Activated naive CD8-positive, alpha-beta T cell (primary cell): Measurements from ENCODE around the gene NTN1.

Source experiments
- H3K27ac Mint-ChIP-seq: one replicate; pipeline ENCODE4 v1.8.0; 2021; ENCODE audit warnings: mixed read lengths
- H3K27me3 Mint-ChIP-seq: one replicate; pipeline ENCODE4 v1.8.0; 2021; ENCODE audit warnings: mixed read lengths
- H3K36me3 Mint-ChIP-seq: one replicate; pipeline ENCODE4 v1.8.0; 2021; ENCODE audit warnings: mixed read lengths
- H3K4me1 Mint-ChIP-seq: one replicate; pipeline ENCODE4 v1.8.0; 2021; ENCODE audit warnings: low read depth, mixed read lengths
- H3K4me3 Mint-ChIP-seq: one replicate; pipeline ENCODE4 v1.8.0; 2021; ENCODE audit warnings: mild to moderate bottlenecking, mixed read lengths
- H3K9me3 Mint-ChIP-seq: one replicate; pipeline ENCODE4 v1.8.0; 2021; ENCODE audit warnings: low read depth, mixed read lengths

NTN1 gene

GRCh38 chr17:9021992-9022572 is 772 bp downstream of the NTN1 start:
- H3K27me3 Mint-ChIP-seq, result peaks cover 30% of the 10 kb centered on the region
- peaks cover 2% of the 10 kb centered on the region for H3K36me3 Mint-ChIP-seq
- peaks cover 12% of the 10 kb centered on the region for H3K4me1 Mint-ChIP-seq
- H3K27ac Mint-ChIP-seq, result no peak overlapping the region
- peak overlapping the region; percentile 96 for H3K4me3 Mint-ChIP-seq
- H3K9me3 Mint-ChIP-seq, result no peaks in the 10 kb centered on the region

DNA sequence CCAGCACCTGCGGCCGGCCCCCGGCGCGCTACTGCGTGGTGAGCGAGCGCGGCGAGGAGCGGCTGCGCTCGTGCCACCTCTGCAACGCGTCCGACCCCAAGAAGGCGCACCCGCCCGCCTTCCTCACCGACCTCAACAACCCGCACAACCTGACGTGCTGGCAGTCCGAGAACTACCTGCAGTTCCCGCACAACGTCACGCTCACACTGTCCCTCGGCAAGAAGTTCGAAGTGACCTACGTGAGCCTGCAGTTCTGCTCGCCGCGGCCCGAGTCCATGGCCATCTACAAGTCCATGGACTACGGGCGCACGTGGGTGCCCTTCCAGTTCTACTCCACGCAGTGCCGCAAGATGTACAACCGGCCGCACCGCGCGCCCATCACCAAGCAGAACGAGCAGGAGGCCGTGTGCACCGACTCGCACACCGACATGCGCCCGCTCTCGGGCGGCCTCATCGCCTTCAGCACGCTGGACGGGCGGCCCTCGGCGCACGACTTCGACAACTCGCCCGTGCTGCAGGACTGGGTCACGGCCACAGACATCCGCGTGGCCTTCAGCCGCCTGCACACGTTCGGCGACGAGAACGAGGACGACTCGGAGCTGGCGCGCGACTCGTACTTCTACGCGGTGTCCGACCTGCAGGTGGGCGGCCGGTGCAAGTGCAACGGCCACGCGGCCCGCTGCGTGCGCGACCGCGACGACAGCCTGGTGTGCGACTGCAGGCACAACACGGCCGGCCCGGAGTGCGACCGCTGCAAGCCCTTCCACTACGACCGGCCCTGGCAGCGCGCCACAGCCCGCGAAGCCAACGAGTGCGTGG is 1.5 kb downstream of the NTN1 start:
- Mint-ChIP-seq H3K4me1 (peaks cover 12% of the 10 kb centered on the region), H3K27me3 (peaks cover 33% of the 10 kb centered on the region), H3K36me3 (peaks cover 2% of the 10 kb centered on the region), H3K4me3 (peak overlapping the region; percentile 96), H3K9me3 (no peaks in the 10 kb centered on the region), H3K27ac (peak overlapping the region; percentile 78)

- Mint-ChIP-seq H3K4me1 (peaks cover 12% of the 10 kb centered on the region), H3K27ac (no peak overlapping the region), H3K4me3 (peak overlapping the region; percentile 51), H3K9me3 (no peaks in the 10 kb centered on the region), H3K27me3 (peaks cover 34% of the 10 kb centered on the region), H3K36me3 (peaks cover 2% of the 10 kb centered on the region)
Observed at GRCh38 chr17:9023392-9024218, 2.3 kb downstream of the NTN1 start.

- no peak overlapping the region for H3K27ac Mint-ChIP-seq
- H3K4me1 Mint-ChIP-seq, result peaks cover 12% of the 10 kb centered on the region
- peaks cover 2% of the 10 kb centered on the region for H3K36me3 Mint-ChIP-seq
- peaks cover 37% of the 10 kb centered on the region for H3K27me3 Mint-ChIP-seq
- H3K9me3 Mint-ChIP-seq, result no peaks in the 10 kb centered on the region
- H3K4me3 Mint-ChIP-seq, result peak overlapping the region; percentile 51
Observed at GRCh38 chr17:9024497-9024896, 3.2 kb downstream of the NTN1 start.

DNA sequence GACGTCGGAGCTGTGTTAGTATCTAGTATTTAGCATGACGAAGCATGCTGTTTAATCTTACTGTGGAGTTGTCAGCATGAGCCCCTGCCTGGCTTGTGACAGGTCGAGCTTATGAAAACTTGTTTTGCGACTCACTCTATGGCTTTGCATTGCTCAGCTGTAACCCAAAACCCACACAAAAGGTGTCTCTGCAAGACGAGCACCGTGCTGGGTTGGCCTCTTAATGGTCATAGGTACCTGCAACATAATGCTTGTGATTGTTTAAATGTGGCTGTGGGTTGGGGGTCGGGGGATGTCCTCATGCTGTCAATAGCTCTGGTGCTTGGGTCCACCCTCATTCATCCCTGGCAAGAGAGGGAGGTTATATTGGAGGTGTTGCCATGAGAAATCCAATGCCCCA is 5.4 kb downstream of the NTN1 start:
- H3K4me3 Mint-ChIP-seq, result no peak overlapping the region
- peaks cover 34% of the 10 kb centered on the region for H3K27me3 Mint-ChIP-seq
- H3K36me3 Mint-ChIP-seq, result peaks cover 2% of the 10 kb centered on the region
- H3K4me1 Mint-ChIP-seq, result peaks cover 12% of the 10 kb centered on the region
- H3K27ac Mint-ChIP-seq, result no peak overlapping the region
- H3K9me3 Mint-ChIP-seq, result no peaks in the 10 kb centered on the region

- H3K27ac Mint-ChIP-seq, result no peak overlapping the region
- H3K27me3 Mint-ChIP-seq, result peaks cover 33% of the 10 kb centered on the region
- H3K4me1 Mint-ChIP-seq, result peaks cover 8% of the 10 kb centered on the region
- H3K9me3 Mint-ChIP-seq, result no peaks in the 10 kb centered on the region
- no peaks in the 10 kb centered on the region for H3K36me3 Mint-ChIP-seq
- H3K4me3 Mint-ChIP-seq, result no peak overlapping the region
Observed at GRCh38 chr17:9028202-9028987, 7.1 kb downstream of the NTN1 start.

DNA sequence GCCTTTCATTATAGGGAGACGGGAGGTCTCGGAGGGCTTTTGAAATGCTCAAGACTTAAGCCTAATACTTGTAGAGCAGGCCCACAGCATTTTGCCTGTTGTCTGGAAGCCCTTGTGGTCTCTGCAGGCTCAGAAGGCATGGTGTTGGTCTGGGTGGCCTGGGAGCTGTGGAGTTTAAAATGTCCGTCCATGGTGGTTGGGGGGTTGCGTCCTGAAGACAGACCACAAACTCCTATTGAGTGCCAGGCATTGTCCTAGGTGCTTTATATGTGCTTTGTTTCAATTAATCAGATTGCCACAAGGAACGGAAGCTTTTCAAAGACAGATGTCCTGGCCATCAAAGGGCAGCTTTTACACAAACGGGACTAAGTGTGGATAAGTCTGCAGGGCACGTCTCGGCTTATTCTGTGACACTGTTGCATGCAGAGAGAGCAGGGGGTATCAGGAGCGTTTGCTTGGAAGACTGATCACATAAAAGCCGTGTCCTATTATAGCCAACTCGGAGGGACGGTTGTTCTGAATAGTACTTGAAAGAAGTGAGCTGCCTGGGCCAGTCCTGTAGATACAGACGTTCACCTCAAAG is 7.8 kb downstream of the NTN1 start:
- Mint-ChIP-seq H3K27me3 (peaks cover 30% of the 10 kb centered on the region), H3K27ac (no peak overlapping the region), H3K4me3 (no peak overlapping the region), H3K36me3 (no peaks in the 10 kb centered on the region), H3K9me3 (no peaks in the 10 kb centered on the region), H3K4me1 (peaks cover 3% of the 10 kb centered on the region)

DNA sequence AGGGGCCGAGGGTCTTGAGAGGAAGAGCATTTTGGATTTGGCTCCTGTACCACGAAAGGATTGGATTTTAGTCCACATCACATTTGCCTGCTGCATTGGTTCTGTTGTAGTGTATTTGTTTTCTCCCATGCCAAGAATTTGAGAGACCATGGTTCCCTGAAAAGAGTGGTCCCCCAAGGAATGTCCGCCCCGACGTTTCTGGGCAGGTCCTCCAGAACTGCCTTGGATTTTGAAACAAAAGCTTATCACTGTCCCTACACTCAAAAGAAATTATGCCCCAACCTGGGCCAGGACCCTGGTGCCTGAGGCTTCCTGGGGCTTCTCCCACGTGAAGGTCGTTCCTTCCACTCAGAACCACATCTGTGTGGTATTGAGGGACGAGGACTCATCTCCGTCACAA is 10.8 kb downstream of the NTN1 start:
- Mint-ChIP-seq H3K4me3 (no peak overlapping the region), H3K27me3 (peaks cover 15% of the 10 kb centered on the region), H3K4me1 (no peaks in the 10 kb centered on the region), H3K27ac (no peak overlapping the region), H3K9me3 (no peaks in the 10 kb centered on the region), H3K36me3 (no peaks in the 10 kb centered on the region)

DNA sequence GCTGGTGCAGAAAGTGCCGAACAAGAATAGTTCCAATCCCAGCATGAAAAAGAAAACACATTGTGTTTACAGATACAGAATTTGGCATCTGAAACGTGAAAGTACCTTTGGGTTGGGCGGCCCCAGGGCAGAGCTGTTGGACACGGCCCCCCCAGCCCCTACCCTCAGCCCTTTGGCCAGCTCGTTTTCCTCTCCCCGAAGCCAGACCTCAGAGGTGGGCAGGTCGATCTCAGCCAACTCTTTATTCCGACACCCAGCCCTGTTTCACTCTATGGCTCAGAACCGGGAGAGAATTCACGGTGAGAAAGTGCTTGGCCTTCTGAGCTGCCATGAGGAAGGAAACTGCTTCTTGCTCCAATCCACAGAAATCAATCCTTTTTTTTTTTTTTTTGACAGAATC is 11.3 kb downstream of the NTN1 start:
- no peaks in the 10 kb centered on the region for H3K4me1 Mint-ChIP-seq
- no peak overlapping the region for H3K4me3 Mint-ChIP-seq
- H3K36me3 Mint-ChIP-seq, result no peaks in the 10 kb centered on the region
- H3K27ac Mint-ChIP-seq, result no peak overlapping the region
- peaks cover 13% of the 10 kb centered on the region for H3K27me3 Mint-ChIP-seq
- H3K9me3 Mint-ChIP-seq, result no peaks in the 10 kb centered on the region

GRCh38 chr17:9035249-9035648 is 13.9 kb downstream of the NTN1 start:
- H3K4me1 Mint-ChIP-seq, result no peaks in the 10 kb centered on the region
- no peak overlapping the region for H3K27ac Mint-ChIP-seq
- H3K36me3 Mint-ChIP-seq, result no peaks in the 10 kb centered on the region
- H3K4me3 Mint-ChIP-seq, result no peak overlapping the region
- H3K27me3 Mint-ChIP-seq, result peaks cover 4% of the 10 kb centered on the region
- no peaks in the 10 kb centered on the region for H3K9me3 Mint-ChIP-seq

- peaks cover 4% of the 10 kb centered on the region for H3K9me3 Mint-ChIP-seq
- H3K27ac Mint-ChIP-seq, result no peak overlapping the region
- no peak overlapping the region for H3K4me3 Mint-ChIP-seq
- H3K4me1 Mint-ChIP-seq, result no peaks in the 10 kb centered on the region
- peaks cover 4% of the 10 kb centered on the region for H3K27me3 Mint-ChIP-seq
- no peaks in the 10 kb centered on the region for H3K36me3 Mint-ChIP-seq
Observed at GRCh38 chr17:9036336-9036735, 15.0 kb downstream of the NTN1 start.

- Mint-ChIP-seq H3K4me3 (no peak overlapping the region), H3K36me3 (no peaks in the 10 kb centered on the region), H3K9me3 (peaks cover 4% of the 10 kb centered on the region), H3K4me1 (no peaks in the 10 kb centered on the region), H3K27ac (no peak overlapping the region), H3K27me3 (peaks cover 4% of the 10 kb centered on the region)
Observed at GRCh38 chr17:9037736-9038135, 16.4 kb downstream of the NTN1 start.

DNA sequence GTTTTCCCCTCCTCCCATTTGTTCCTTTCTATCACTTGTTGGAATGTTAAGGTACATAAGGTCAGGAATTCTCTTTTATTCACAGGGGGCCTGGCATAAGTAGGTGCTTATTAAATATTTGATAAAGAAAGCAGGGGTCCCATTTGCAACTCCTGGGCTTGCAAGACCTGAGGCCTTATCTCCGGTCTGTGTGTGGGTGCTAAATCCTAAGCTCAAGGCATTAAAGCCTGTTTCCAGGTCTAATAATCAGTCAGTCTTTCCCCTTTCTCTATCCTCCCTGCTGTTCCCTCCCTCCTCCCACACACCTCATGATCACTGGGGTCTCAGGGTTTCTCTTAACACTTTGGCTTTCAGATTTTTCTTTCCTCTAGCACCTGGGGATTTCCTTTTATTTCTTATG is 17.1 kb downstream of the NTN1 start:
- Mint-ChIP-seq H3K27me3 (peaks cover 3% of the 10 kb centered on the region), H3K9me3 (peaks cover 4% of the 10 kb centered on the region), H3K4me1 (no peaks in the 10 kb centered on the region), H3K4me3 (no peak overlapping the region), H3K36me3 (no peaks in the 10 kb centered on the region), H3K27ac (no peak overlapping the region)

GRCh38 chr17:9044772-9045463 is 23.6 kb downstream of the NTN1 start:
- Mint-ChIP-seq H3K27ac (no peak overlapping the region), H3K36me3 (peaks cover 2% of the 10 kb centered on the region), H3K4me1 (no peaks in the 10 kb centered on the region), H3K9me3 (peaks cover 4% of the 10 kb centered on the region), H3K27me3 (peaks cover 9% of the 10 kb centered on the region), H3K4me3 (no peak overlapping the region)
